Esophagus muscularis mucosa (tissue), 3 donors: Measurements from ENCODE around the gene WDR82.

Experiments used
- POLR2AphosphoS5 ChIP-seq, 2 donors: sonication (generic); formaldehyde crosslinking; IDR thresholded peaks; one replicate each; pipeline ENCODE4 v1.6.1; 2017; ENCODE audit warnings: antibody characterized with exemption in 2 of 2
- TF ChIP-seq, protein P1 (sequence below), 3 experiments: fragments of 200-600 bp in 2 of 3; fragments of 450-650 bp in 1 of 3; sonication (generic) in 2 of 3; IDR thresholded peaks; one replicate each; pipeline ENCODE4 v1.5.1; 2017 to 2019; ENCODE audit warnings: antibody characterized with exemption in 3 of 3, mild to moderate bottlenecking in 2 of 3, moderate library complexity in 1 of 3

- TF ChIP-seq, protein P1, sequence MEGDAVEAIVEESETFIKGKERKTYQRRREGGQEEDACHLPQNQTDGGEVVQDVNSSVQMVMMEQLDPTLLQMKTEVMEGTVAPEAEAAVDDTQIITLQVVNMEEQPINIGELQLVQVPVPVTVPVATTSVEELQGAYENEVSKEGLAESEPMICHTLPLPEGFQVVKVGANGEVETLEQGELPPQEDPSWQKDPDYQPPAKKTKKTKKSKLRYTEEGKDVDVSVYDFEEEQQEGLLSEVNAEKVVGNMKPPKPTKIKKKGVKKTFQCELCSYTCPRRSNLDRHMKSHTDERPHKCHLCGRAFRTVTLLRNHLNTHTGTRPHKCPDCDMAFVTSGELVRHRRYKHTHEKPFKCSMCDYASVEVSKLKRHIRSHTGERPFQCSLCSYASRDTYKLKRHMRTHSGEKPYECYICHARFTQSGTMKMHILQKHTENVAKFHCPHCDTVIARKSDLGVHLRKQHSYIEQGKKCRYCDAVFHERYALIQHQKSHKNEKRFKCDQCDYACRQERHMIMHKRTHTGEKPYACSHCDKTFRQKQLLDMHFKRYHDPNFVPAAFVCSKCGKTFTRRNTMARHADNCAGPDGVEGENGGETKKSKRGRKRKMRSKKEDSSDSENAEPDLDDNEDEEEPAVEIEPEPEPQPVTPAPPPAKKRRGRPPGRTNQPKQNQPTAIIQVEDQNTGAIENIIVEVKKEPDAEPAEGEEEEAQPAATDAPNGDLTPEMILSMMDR (IDR thresholded peaks at IDR 0.05): no peak
- peak in 1 of 2 donors; percentile 7 for TF ChIP-seq POLR2AphosphoS5 (IDR thresholded peaks at IDR 0.05)
Measured at GRCh38 chr3:52243791-52244628, 34.4 kb downstream of the WDR82 start.
